Right lobe of liver (tissue), 6 donors: ENCODE measurements around the gene OLIG3. TPM values are rescaled to one million over a fixed set of nuclear protein-coding genes. Genes with fewer than 3 reads are reported as not detected.

Source experiments
- ATAC-seq, 4 donors: fragments of 200-7000 bp; cut with Tn5 transposase; one replicate each; pipeline ENCODE4 v1.9.1; 2020; ENCODE audit warnings: mild to moderate bottlenecking in 4 of 4, moderate library complexity in 4 of 4
- DNase-seq, 3 donors: peaks; one replicate each; pipeline ENCODE4 v3.0.0-alpha.2; 2020
- H3K27ac ChIP-seq, 3 donors: fragments of 200-600 bp; one replicate each; pipeline ENCODE4 v1.8.0; 2022
- H3K27me3 ChIP-seq, 2 donors: fragments of 200-600 bp; one replicate each; pipeline ENCODE4 v1.8.0; 2022
- H3K36me3 ChIP-seq, 4 donors: fragments of 200-600 bp; sonication (generic) in 1 of 4; one replicate each; pipeline versions ENCODE4 v1.5.1 to v1.8.0; 2017 to 2022; ENCODE audit warnings: control low read depth in 1 of 4
- H3K4me1 ChIP-seq, 4 donors: fragments of 200-600 bp; sonication (generic) in 1 of 4; one replicate each; pipeline versions ENCODE4 v1.5.1 to v1.8.0; 2017 to 2022; ENCODE audit warnings: control low read depth in 1 of 4
- H3K4me3 ChIP-seq, 3 donors: fragments of 200-600 bp; one replicate each; pipeline ENCODE4 v1.8.0; 2022
- H3K9me3 ChIP-seq, 4 donors: fragments of 200-600 bp; sonication (generic) in 1 of 4; one replicate each; pipeline versions ENCODE4 v1.5.1 to v1.8.0; 2017 to 2022; ENCODE audit warnings: control low read depth in 1 of 4
- CTCF ChIP-seq, 4 donors: fragments of 200-600 bp in 3 of 4; fragments of 450-650 bp in 1 of 4; IDR thresholded peaks; one replicate each; pipeline versions ENCODE4 v1.5.1 to v1.8.0; 2016 to 2022; ENCODE audit warnings: antibody characterized with exemption in 4 of 4, mild to moderate bottlenecking in 2 of 4
- POLR2A ChIP-seq: fragments of 450-650 bp; IDR thresholded peaks from one replicate; pipeline ENCODE4 v1.6.1; 2017; ENCODE audit warnings: antibody characterized with exemption, mild to moderate bottlenecking
- WGBS: methylation state at CpG from one replicate; pipeline ENCODE4 v1.1.6; 2018; ENCODE audit warnings: low coverage, low lambda C conversion rate; ENCODE audit not compliant: insufficient coverage; ENCODE audit errors: missing lambda C conversion rate; 5-methylcytosine and 5-hydroxymethylcytosine counted together
- intact Hi-C, 2 donors: fragments of 100-400 bp; cut with DNase I; formaldehyde crosslinking; loops; one replicate each; pipeline versions ENCODE4 v1.11.2 to v1.14.1; 2022
- total RNA-seq, 6 experiments: library from RNA; depleted of rRNA in 2 of 6; stranded (reverse); fragments of >200 nt in 2 of 6; fragmentation: NEBNext Ultra II Directional in 3 of 6; extraction: Animal tissue kit (Norgen Biotek cat#: 25700) in 3 of 6; gene quantifications; one replicate each; pipeline versions ENCODE4 v1.1.0 to v1.2.4, GENCODE V29; 2016 to 2023
- donor health status: DM: no; HTN: yes; CAD: no.
- donor health status: DM: no; HTN: no; CAD: no.
- donor health status: DM: no; HTN: no; CAD: no.
- donor health status: DM: no; HTN: yes; CAD: no.
- donor health status: DM: no; HTN: yes; CAD: no.

Gene OLIG3
- total RNA-seq, 6 experiments from 2014 or later, result not detected

- TF ChIP-seq CTCF (IDR thresholded peaks at IDR 0.05) (no peak), POLR2A (no peak)
- DNase-seq (no peak), ATAC-seq (no peak)
- H3K36me3 ChIP-seq, result no peaks in the 10 kb centered on the region
- no peaks in the 10 kb centered on the region for H3K4me1 ChIP-seq
- H3K9me3 ChIP-seq, result no peaks in the 10 kb centered on the region
- no peaks in the 10 kb centered on the region for H3K27me3 ChIP-seq
- WGBS, result 79% methylated on average over 3 of the region's 3 CpGs
- H3K27ac ChIP-seq, result no peak overlapping the region
- no peak overlapping the region for H3K4me3 ChIP-seq
- intact Hi-C loops, result no loop called here
Observed at GRCh38 chr6:137473598-137473997, 20.6 kb downstream of the OLIG3 start.

- no peaks in the 10 kb centered on the region for H3K27me3 ChIP-seq
- TF ChIP-seq POLR2A, result no peak
- no peak for TF ChIP-seq CTCF (IDR thresholded peaks at IDR 0.05)
Observed at GRCh38 chr6:137472641-137473137, 21.5 kb downstream of the OLIG3 start.

GRCh38 chr6:137471986-137472385, 22.2 kb downstream of the OLIG3 start:
- Histone ChIP-seq H3K4me1 (no peaks in the 10 kb centered on the region), H3K27ac (no peak overlapping the region), H3K9me3 (no peaks in the 10 kb centered on the region), H3K4me3 (no peak overlapping the region), H3K36me3 (no peaks in the 10 kb centered on the region), H3K27me3 (no peaks in the 10 kb centered on the region)
- ATAC-seq (no peak), DNase-seq (no peak)
- TF ChIP-seq CTCF (IDR thresholded peaks at IDR 0.05) (no peak), POLR2A (no peak)
- 69% methylated on average over 2 of the region's 2 CpGs for WGBS
- intact Hi-C loops, result no loop called here

More at GRCh38 chr6:137472641-137473137, 21.5 kb downstream of the OLIG3 start:
- Histone ChIP-seq H3K9me3 (no peaks in the 10 kb centered on the region), H3K27ac (no peak overlapping the region), H3K4me1 (no peaks in the 10 kb centered on the region), H3K4me3 (no peak overlapping the region), H3K36me3 (no peaks in the 10 kb centered on the region)
- 91% methylated on average over 3 of the region's 3 CpGs for WGBS
- no peak for ATAC-seq
- intact Hi-C loops, result no loop called here
- no peak for DNase-seq

GRCh38 chr6:137471497-137471896, 22.7 kb downstream of the OLIG3 start:
- H3K9me3 ChIP-seq, result no peaks in the 10 kb centered on the region
- H3K4me1 ChIP-seq, result no peaks in the 10 kb centered on the region
- no peaks in the 10 kb centered on the region for H3K36me3 ChIP-seq
- ATAC-seq (no peak), DNase-seq (no peak)
- no peaks in the 10 kb centered on the region for H3K27me3 ChIP-seq
- TF ChIP-seq POLR2A (no peak), CTCF (IDR thresholded peaks at IDR 0.05) (no peak)
- H3K27ac ChIP-seq, result no peak overlapping the region
- intact Hi-C loops, result no loop called here
- WGBS, result 81% methylated on average over 4 of the region's 5 CpGs
- H3K4me3 ChIP-seq, result no peak overlapping the region

GRCh38 chr6:137467211-137467610, 27.0 kb downstream of the OLIG3 start:
- no peaks in the 10 kb centered on the region for H3K27me3 ChIP-seq
- DNase-seq, result no peak
- WGBS, result 93% methylated on average over 5 of the region's 6 CpGs
- H3K9me3 ChIP-seq, result no peaks in the 10 kb centered on the region
- no peak overlapping the region for H3K27ac ChIP-seq
- H3K36me3 ChIP-seq, result no peaks in the 10 kb centered on the region
- no peak for TF ChIP-seq POLR2A
- TF ChIP-seq CTCF (IDR thresholded peaks at IDR 0.05), result no peak
- ATAC-seq, result no peak
- no peaks in the 10 kb centered on the region for H3K4me1 ChIP-seq
- H3K4me3 ChIP-seq, result no peak overlapping the region
- intact Hi-C loops, result no loop called here
